Globus pallidus (tissue), 1 donor: ENCODE data around the gene TMEM200B.
"Not testable (repeated sequence)": the region's sequence is repeated elsewhere in the genome, so short reads cannot be mapped to it uniquely, and the experiment has no call there.

Experiments used
- DNase-seq: peaks from one replicate; pipeline ENCODE4 v3.0.0-alpha.2; 2015; ENCODE audit warnings: low spot score

The TMEM200B gene

DNA sequence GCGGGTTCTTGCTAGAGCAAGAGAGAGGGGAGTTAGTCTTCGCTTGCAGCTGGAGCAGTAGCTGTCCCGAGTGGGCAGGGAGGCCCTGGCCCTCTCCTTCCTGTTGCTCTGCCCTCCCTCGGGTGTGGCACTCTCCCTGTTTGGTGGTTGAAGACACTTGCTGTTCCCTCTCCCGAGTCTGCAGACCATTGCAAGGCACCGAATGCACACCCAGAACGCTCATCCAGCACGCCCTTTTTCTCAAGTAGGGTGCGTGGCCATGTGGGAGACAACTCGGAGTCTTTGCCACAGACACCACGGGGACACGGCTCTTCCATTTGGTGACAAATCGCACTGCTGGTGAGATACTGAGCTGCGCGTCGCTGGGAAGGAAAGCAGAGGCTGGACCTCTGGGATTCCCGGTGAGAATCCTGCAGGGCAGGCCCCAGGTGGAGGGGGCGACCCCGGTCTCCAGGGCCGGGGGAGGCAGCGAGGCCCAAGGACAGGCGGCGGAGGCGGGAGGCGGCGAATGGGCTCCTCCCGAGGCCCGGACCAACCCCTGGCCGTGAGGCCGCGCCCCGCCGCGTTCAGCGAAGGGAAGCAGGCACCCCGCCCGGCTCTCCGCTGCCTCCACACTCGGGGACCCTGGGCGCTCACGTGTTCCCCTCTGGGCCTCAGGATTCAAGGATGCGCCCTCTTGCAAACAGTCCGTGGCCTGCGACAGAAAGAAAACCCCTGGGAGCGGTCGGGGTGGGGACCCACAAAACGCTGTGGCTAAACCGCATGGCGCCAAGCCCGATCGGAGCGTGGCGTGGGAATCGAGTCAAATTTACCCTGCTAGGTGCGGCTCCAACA lies 10.4 kb upstream of the TMEM200B start:
- no peak for DNase-seq

DNA sequence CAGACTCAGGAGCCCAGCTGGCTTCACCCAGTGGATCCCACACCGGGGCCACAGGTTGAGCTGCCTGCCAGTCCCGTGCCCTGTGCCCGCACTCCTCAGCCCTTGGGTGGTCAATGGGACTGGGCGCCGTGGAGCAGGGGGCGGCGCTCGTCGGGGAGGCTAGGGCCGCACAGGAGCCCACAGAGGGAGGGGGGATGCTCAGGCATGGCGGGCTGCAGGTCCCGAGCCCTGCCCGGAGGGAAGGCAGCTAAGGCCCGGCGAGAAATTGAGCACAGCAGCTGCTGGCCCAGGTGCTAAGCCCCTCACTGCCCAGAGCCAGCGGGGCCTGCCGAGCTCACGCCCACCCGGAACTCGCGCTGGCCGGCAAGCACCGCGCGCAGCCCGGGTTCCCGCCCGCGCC lies 7.4 kb upstream of the TMEM200B start:
- not testable (repeated sequence) for DNase-seq

GRCh38 chr1:29129916-29130315 lies 6.2 kb upstream of the TMEM200B start:
- DNase-seq = no peak

DNA sequence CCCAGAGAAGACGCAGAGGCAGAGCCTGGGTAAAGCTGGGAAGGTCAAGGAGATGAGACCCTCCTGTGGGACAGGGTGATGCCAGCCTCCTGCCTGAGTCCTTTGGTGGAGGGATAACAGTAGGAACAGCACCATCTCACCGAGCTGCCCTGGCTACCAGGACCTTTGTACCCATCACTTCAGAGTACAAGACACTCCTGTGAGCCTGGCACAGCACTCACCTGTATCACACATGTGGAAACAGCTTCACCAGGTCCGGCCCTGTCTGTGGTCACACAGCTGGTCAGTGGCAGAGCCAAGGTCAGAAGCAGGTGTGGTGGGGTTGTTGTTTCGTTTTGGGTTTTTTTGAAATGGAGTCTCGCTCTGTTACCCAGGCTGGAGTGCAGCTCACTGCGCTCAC lies 5.0 kb upstream of the TMEM200B start:
- DNase-seq = no peak

DNA sequence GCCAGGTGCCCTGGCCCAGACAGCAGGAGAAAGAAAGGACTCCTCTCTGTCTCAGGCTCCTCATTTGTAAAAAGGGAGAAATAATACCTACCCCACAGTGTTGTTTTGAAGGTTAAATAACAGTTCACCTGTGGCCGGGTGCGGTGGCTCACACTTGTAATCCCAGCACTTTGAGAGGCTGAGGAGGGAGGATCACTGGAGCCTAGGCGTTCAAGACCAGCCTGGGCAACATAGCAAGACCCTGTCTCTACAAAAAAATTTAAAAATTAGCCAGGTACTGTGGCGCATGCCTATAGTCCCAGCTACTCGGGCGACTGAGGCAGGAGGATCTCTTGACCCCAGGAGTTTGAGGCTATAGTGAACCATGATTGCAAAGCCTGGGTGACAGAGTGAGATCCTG lies 2.5 kb upstream of the TMEM200B start:
- no peak for DNase-seq

DNA sequence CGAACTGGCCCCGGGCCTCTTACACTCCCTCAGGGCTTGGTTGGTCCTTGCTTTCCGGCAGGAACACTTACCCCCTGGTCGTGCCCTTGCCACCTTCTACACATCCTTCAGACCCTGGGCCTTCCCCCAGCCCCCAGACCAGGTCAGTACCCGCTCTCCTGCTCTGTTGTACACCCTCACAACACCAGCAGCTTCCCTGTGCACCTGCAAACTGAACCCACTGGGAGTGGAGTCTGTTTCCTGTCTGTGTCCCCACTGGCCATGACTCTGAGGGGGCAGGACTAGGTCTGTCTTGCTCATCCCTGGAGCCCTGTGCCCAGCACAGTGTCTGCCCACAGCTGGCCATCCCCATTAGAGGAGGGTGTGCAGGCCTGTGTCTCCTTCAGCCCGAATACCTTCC lies 2.1 kb upstream of the TMEM200B start:
- DNase-seq = no peak

GRCh38 chr1:29125237-29125641 lies 1.5 kb upstream of the TMEM200B start:
- no peak for DNase-seq

GRCh38 chr1:29124366-29125236 lies 898 bp upstream of the TMEM200B start:
- no peak for DNase-seq

DNA sequence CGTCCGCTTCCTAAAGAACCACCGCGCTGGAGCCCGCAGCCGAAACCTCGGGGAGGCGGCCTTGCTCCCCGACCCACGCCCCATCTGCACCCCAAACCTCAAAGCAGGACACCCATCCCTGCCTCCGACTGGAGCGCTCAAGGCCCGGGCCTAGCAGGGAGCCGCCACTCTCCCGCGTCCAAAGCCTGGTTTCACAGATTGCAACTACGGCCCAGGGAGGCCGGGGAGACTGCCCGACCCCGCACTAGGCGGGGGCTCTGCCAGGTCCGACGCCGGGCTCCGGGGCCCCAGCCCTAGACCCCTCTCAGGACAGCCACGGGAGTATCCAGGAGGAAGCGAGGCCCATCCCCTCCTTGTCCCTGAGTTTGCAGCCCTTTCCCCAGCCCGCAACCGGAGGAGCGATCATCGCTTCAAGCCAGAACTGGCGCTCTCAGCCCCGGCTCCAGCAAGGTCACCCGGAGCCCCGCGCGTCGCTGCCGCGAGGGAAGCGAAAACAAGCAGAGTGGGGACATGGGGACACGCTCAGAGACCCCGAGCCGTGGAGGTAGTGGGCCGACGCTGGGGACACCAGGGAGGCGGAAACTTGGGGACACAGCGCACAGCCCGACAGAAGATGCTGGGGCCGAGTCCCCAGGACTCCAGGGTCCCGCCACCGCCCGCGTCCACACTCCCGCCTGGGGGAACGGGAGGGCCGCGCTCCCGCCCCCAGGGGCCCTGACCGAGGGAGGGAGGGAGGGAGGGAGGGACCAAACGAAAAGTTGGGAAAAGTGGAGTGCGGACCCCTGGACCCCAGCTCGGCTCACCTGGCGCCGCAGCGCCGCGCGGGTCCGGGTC lies 433 bp downstream of the TMEM200B start:
- DNase-seq = no peak

- DNase-seq = no peak
Observed at GRCh38 chr1:29122682-29123052, 1.0 kb downstream of the TMEM200B start.

- DNase-seq = no peak
Observed at GRCh38 chr1:29121936-29122681, 1.6 kb downstream of the TMEM200B start.

GRCh38 chr1:29121516-29121935 lies 2.2 kb downstream of the TMEM200B start:
- DNase-seq = no peak

DNA sequence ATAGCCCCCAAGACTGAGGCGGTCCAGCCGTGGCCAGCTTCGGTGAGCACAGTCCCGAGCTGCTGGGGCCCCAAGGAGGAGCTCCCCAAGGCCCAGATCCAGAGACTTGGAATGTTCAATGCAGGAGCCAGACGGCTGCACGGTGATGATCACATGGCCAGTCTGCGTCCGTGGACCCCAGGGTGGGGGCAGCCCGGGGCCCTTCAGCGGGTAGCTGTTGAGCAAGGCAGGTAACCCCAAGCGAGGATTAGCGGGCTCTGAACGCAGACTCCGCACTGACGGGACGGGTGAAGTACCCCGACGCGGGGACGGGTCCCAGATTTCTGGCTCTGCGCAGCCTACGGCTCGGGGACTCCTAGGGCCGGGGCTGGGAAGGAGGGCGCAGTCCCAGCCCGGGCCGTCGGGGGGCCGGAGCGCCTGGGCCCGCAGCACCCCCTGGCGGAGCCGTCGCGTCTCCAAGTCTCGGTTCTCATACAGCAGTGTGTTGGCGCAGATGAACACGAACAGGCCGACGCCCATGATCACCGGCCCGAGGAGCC lies 2.7 kb downstream of the TMEM200B start:
- no peak for DNase-seq

DNA sequence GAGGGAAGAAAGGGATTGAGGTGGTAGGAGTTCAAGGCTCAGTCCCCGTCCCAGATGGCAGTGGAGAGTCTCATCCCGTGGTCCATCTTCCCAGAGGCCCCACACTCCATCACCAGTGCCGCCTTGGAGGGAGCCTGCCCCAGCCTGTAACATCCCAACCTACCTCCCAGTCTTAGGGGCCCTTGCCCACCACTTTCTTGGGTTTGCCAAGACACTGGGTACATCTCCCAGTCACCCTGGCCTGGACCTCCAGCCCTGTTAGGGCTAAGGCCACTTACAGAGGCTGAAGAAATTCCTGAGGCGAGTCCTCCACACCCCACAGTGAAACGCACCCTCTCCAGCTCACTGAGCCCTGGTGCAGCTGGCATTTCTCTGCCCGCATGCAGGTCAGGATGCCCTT lies 3.3 kb downstream of the TMEM200B start:
- DNase-seq = no peak

- DNase-seq = no peak
Observed at GRCh38 chr1:29119121-29119929, 4.4 kb downstream of the TMEM200B start.

DNA sequence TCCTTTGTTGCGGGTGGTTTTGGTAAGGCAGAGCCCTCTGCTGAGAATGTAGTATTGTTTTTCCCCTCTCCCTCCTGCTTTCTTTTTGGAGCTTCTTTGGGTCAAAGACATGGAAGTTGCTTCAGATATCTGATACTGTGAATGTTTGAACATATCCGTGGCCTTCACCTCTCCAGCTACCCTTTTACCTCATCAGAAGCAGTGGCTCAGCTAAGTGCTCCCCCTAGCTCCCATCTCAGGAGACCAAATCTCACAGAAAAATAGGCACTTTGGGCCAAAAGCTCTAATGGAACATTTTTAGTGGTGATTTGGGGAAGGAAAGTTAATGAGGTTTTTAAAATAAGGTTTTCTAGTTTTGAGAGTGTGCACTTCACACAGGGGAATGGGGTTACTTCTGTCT lies 6.3 kb downstream of the TMEM200B start:
- no peak for DNase-seq

DNA sequence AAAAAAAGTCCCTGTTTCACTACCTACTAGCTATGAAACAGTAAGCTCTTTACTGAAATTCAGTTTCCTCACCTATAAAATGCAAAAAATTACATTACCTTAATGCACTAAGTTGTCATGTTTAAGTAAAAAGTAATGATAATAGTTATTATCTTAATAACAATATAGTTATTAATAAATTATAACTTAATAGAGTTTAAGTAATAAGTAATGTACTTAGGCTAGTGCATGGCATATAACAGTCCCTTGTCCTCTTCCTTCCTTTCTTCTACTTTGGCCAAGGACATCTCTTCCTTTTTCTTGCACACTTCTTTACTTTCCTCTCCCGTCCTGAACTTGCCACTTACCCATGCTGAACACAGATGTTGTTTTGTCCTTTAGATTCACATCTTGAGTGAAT lies 9.0 kb downstream of the TMEM200B start:
- no peak for DNase-seq

GRCh38 chr1:29113413-29114117 lies 10.1 kb downstream of the TMEM200B start:
- DNase-seq = no peak

GRCh38 chr1:29112705-29113412 lies 10.8 kb downstream of the TMEM200B start:
- no peak for DNase-seq
